H1 (cell line): ENCODE measurements around the gene ZNF423. TPM values are rescaled to one million over a fixed set of nuclear protein-coding genes. Genes with fewer than 3 reads are reported as not detected.

Source experiments
- CHD2 ChIP-seq: IDR thresholded peaks from 2 replicates; pipeline ENCODE4 v1.6.1; 2012; ENCODE audit warnings: low read length, improper control_type of control experiment
- E2F6 ChIP-seq: IDR thresholded peaks from 2 replicates; pipeline ENCODE4 v1.6.1; 2012; ENCODE audit warnings: inconsistent platforms
- EZH2 ChIP-seq: fragments of 200-600 bp; sonication (generic); IDR thresholded peaks from 2 replicates; pipeline ENCODE4 v1.7.1; 2012; ENCODE audit warnings: low read depth, mild to moderate bottlenecking, moderate library complexity, low read length, inconsistent platforms; ENCODE audit not compliant: severe bottlenecking
- POLR2AphosphoS5 ChIP-seq: IDR thresholded peaks from 2 replicates; pipeline ENCODE4 v1.6.1; 2011; ENCODE audit warnings: low read depth, low read length
- RXRA ChIP-seq: IDR thresholded peaks from 2 replicates; pipeline ENCODE4 v1.6.1; 2011; ENCODE audit warnings: low read depth, mild to moderate bottlenecking, low read length, moderate library complexity; ENCODE audit not compliant: insufficient read depth
- SP4 ChIP-seq: IDR thresholded peaks from 2 replicates; pipeline ENCODE4 v1.6.1; 2012; ENCODE audit warnings: low read length, inconsistent platforms
- ZNF274 ChIP-seq: IDR thresholded peaks from 2 replicates; pipeline ENCODE4 v1.7.0; 2012; ENCODE audit warnings: low read length, borderline replicate concordance; ENCODE audit errors: extremely low read depth
- polyA plus RNA-seq, 7 experiments: library from polyadenylated mRNA; depleted of rRNA in 3 of 7; stranded (reverse) in 5 of 7; unstranded in 2 of 7; fragments of >200 nt in 5 of 7; fragments of 200-250 nt in 2 of 7; gene quantifications; 1 replicate in 5 of 7; 2 replicates in 1 of 7; 4 replicates in 1 of 7; pipeline versions ENCODE4 v1.2.1 to v1.2.3, GENCODE V29; 2011 to 2013; ENCODE audit warnings: missing spikeins in 2 of 7, mixed read lengths in 2 of 7
- total RNA-seq: library from RNA; stranded (reverse); fragmentation: NEBNext Ultra II Directional; extraction: Animal tissue kit (Norgen Biotek cat#: 25700); gene quantifications from 2 replicates; pipeline ENCODE4 v1.2.1, GENCODE V29; 2021
- TF ChIP-seq, protein P1 (sequence below): fragments of 300-600 bp; sonication (generic); IDR thresholded peaks from 2 replicates; pipeline ENCODE4 v1.7.1; 2012; ENCODE audit warnings: low read length, moderate library complexity, mild to moderate bottlenecking, inconsistent platforms; ENCODE audit not compliant: insufficient replicate concordance

ZNF423 gene
- total and polyA plus RNA-seq, 2 of the 8 experiments (the other 6 are each of a cell fraction or from before 2014, with no cell fraction given), result 38.2 to 52.3 TPM

- TF ChIP-seq, protein P1, sequence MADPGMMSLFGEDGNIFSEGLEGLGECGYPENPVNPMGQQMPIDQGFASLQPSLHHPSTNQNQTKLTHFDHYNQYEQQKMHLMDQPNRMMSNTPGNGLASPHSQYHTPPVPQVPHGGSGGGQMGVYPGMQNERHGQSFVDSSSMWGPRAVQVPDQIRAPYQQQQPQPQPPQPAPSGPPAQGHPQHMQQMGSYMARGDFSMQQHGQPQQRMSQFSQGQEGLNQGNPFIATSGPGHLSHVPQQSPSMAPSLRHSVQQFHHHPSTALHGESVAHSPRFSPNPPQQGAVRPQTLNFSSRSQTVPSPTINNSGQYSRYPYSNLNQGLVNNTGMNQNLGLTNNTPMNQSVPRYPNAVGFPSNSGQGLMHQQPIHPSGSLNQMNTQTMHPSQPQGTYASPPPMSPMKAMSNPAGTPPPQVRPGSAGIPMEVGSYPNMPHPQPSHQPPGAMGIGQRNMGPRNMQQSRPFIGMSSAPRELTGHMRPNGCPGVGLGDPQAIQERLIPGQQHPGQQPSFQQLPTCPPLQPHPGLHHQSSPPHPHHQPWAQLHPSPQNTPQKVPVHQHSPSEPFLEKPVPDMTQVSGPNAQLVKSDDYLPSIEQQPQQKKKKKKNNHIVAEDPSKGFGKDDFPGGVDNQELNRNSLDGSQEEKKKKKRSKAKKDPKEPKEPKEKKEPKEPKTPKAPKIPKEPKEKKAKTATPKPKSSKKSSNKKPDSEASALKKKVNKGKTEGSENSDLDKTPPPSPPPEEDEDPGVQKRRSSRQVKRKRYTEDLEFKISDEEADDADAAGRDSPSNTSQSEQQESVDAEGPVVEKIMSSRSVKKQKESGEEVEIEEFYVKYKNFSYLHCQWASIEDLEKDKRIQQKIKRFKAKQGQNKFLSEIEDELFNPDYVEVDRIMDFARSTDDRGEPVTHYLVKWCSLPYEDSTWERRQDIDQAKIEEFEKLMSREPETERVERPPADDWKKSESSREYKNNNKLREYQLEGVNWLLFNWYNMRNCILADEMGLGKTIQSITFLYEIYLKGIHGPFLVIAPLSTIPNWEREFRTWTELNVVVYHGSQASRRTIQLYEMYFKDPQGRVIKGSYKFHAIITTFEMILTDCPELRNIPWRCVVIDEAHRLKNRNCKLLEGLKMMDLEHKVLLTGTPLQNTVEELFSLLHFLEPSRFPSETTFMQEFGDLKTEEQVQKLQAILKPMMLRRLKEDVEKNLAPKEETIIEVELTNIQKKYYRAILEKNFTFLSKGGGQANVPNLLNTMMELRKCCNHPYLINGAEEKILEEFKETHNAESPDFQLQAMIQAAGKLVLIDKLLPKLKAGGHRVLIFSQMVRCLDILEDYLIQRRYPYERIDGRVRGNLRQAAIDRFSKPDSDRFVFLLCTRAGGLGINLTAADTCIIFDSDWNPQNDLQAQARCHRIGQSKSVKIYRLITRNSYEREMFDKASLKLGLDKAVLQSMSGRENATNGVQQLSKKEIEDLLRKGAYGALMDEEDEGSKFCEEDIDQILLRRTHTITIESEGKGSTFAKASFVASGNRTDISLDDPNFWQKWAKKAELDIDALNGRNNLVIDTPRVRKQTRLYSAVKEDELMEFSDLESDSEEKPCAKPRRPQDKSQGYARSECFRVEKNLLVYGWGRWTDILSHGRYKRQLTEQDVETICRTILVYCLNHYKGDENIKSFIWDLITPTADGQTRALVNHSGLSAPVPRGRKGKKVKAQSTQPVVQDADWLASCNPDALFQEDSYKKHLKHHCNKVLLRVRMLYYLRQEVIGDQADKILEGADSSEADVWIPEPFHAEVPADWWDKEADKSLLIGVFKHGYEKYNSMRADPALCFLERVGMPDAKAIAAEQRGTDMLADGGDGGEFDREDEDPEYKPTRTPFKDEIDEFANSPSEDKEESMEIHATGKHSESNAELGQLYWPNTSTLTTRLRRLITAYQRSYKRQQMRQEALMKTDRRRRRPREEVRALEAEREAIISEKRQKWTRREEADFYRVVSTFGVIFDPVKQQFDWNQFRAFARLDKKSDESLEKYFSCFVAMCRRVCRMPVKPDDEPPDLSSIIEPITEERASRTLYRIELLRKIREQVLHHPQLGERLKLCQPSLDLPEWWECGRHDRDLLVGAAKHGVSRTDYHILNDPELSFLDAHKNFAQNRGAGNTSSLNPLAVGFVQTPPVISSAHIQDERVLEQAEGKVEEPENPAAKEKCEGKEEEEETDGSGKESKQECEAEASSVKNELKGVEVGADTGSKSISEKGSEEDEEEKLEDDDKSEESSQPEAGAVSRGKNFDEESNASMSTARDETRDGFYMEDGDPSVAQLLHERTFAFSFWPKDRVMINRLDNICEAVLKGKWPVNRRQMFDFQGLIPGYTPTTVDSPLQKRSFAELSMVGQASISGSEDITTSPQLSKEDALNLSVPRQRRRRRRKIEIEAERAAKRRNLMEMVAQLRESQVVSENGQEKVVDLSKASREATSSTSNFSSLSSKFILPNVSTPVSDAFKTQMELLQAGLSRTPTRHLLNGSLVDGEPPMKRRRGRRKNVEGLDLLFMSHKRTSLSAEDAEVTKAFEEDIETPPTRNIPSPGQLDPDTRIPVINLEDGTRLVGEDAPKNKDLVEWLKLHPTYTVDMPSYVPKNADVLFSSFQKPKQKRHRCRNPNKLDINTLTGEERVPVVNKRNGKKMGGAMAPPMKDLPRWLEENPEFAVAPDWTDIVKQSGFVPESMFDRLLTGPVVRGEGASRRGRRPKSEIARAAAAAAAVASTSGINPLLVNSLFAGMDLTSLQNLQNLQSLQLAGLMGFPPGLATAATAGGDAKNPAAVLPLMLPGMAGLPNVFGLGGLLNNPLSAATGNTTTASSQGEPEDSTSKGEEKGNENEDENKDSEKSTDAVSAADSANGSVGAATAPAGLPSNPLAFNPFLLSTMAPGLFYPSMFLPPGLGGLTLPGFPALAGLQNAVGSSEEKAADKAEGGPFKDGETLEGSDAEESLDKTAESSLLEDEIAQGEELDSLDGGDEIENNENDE, result no peak
- no peak for TF ChIP-seq ZNF274
- no peak for TF ChIP-seq RXRA
- no peak for TF ChIP-seq SP4
- no peak for TF ChIP-seq CHD2
- no peak for TF ChIP-seq E2F6
- no peak for TF ChIP-seq EZH2
- TF ChIP-seq POLR2AphosphoS5, result no peak
Measured at GRCh38 chr16:49615576-49615975, 240.3 kb downstream of the ZNF423 start (continued).
